GM23338 (cell line): Measurements from ENCODE around the gene RGS3. TPM values are rescaled to one million over a fixed set of nuclear protein-coding genes. Genes with fewer than 3 reads are reported as not detected.

Experiments
- ATAC-seq: fragments of 200-7000 bp; cut with Tn5 transposase; 3 replicates; pipeline ENCODE4 v1.9.1; 2020
- DNase-seq: peaks from one replicate; pipeline ENCODE4 v3.0.0-alpha.2; 2015; ENCODE audit warnings: low spot score
- H2AFZ ChIP-seq: fragments of 200-600 bp; sonication (generic); 2 replicates; pipeline ENCODE4 v1.8.0; 2016; ENCODE audit warnings: antibody characterized with exemption, mild to moderate bottlenecking, moderate library complexity
- H3F3A ChIP-seq: fragments of 200-600 bp; sonication (generic); replicated peaks from 2 replicates; pipeline ENCODE4 v1.8.0; 2017; ENCODE audit warnings: antibody characterized with exemption, mixed run types, low read depth
- H3K27ac ChIP-seq: fragments of 200-600 bp; sonication (generic); 2 replicates; pipeline ENCODE4 v1.6.1; 2016; ENCODE audit warnings: low read depth
- H3K27me3 ChIP-seq: fragments of 200-600 bp; sonication (generic); 2 replicates; pipeline ENCODE4 v1.8.0; 2016; ENCODE audit warnings: mild to moderate bottlenecking, mixed run types, moderate library complexity; ENCODE audit not compliant: insufficient read depth
- H3K36me3 ChIP-seq: fragments of 200-600 bp; sonication (generic); 2 replicates; pipeline ENCODE4 v1.8.0; 2016; ENCODE audit warnings: mild to moderate bottlenecking; ENCODE audit not compliant: insufficient read depth
- H3K4me1 ChIP-seq: fragments of 200-600 bp; sonication (generic); 2 replicates; pipeline ENCODE4 v1.8.0; 2016; ENCODE audit warnings: mild to moderate bottlenecking, moderate library complexity; ENCODE audit not compliant: insufficient read depth
- H3K4me2 ChIP-seq: fragments of 200-600 bp; sonication (generic); 2 replicates; pipeline ENCODE4 v1.7.1; 2017; ENCODE audit warnings: mixed run types
- H3K4me3 ChIP-seq: fragments of 200-600 bp; sonication (generic); 2 replicates; pipeline ENCODE4 v1.6.1; 2016; ENCODE audit warnings: mixed run types
- H3K79me2 ChIP-seq: fragments of 200-600 bp; sonication (generic); replicated peaks from 2 replicates; pipeline ENCODE4 v1.8.0; 2017; ENCODE audit warnings: mild to moderate bottlenecking; ENCODE audit not compliant: insufficient read depth
- H3K9me2 ChIP-seq: fragments of 200-600 bp; sonication (generic); 2 replicates; pipeline ENCODE4 v1.8.0; 2017; ENCODE audit not compliant: insufficient read depth
- H4K20me1 ChIP-seq: fragments of 200-600 bp; sonication (generic); replicated peaks from 2 replicates; pipeline ENCODE4 v1.8.0; 2017; ENCODE audit warnings: mild to moderate bottlenecking; ENCODE audit not compliant: insufficient read depth
- H3K27ac Mint-ChIP-seq: 2 replicates; pipeline ENCODE4 v1.8.0; 2020; ENCODE audit warnings: inconsistent platforms, mild to moderate bottlenecking, moderate library complexity, mixed read lengths
- H3K27me3 Mint-ChIP-seq: 3 replicates; pipeline ENCODE4 v1.8.0; 2022; ENCODE audit warnings: low read depth, mild to moderate bottlenecking, moderate library complexity, mixed read lengths, inconsistent platforms; ENCODE audit not compliant: insufficient read depth, poor library complexity
- H3K36me3 Mint-ChIP-seq: 3 replicates; pipeline ENCODE4 v1.8.0; 2021; ENCODE audit warnings: low read depth, mild to moderate bottlenecking, inconsistent platforms, moderate library complexity, mixed read lengths
- H3K4me1 Mint-ChIP-seq: 3 replicates; pipeline ENCODE4 v1.8.0; 2020; ENCODE audit warnings: mild to moderate bottlenecking, inconsistent platforms, mixed read lengths
- H3K4me3 Mint-ChIP-seq: 3 replicates; pipeline ENCODE4 v1.8.0; 2021; ENCODE audit warnings: moderate library complexity, mild to moderate bottlenecking, inconsistent platforms, mixed read lengths
- H3K9me3 Mint-ChIP-seq: 3 replicates; pipeline ENCODE4 v1.8.0; 2020; ENCODE audit warnings: moderate library complexity, mild to moderate bottlenecking, inconsistent platforms, mixed read lengths
- CREB1 ChIP-seq: fragments of 250-450 bp; sonication (Bioruptor Pico); IDR thresholded peaks from 2 replicates; pipeline ENCODE4 v1.5.0; 2020; ENCODE audit warnings: low read depth, mild to moderate bottlenecking, moderate library complexity
- JUNB ChIP-seq: IDR thresholded peaks from one replicate; pipeline ENCODE4 v1.6.1; 2016; ENCODE audit warnings: antibody characterized with exemption; ENCODE audit not compliant: unreplicated experiment
- NANOG ChIP-seq: IDR thresholded peaks from 2 replicates; pipeline ENCODE4 v1.6.1; 2016; ENCODE audit warnings: antibody characterized with exemption, borderline replicate concordance
- POLR2AphosphoS5 ChIP-seq: IDR thresholded peaks from 2 replicates; pipeline ENCODE4 v1.6.1; 2016; ENCODE audit warnings: antibody characterized with exemption, low read depth
- STAT1 ChIP-seq: IDR thresholded peaks from one replicate; pipeline ENCODE4 v1.6.1; 2016; ENCODE audit warnings: antibody characterized with exemption; ENCODE audit not compliant: unreplicated experiment
- polyA plus RNA-seq: library from polyadenylated mRNA; unstranded; fragments of >200 nt; fragmentation: Nextera tagmentation; extraction: Ambion mirVana; gene quantifications from 2 replicates; pipeline ENCODE4 v1.2.1, GENCODE V29; 2016
- total RNA-seq: library from RNA; depleted of rRNA; stranded (reverse); fragments of >200 nt; shearing (Covaris generic); gene quantifications from 2 replicates; pipeline ENCODE4 v1.2.3, GENCODE V29; 2014
- TF ChIP-seq, protein P1 (sequence below): fragments of 250-450 bp; sonication (Bioruptor Pico); IDR thresholded peaks from 2 replicates; pipeline ENCODE4 v1.5.0; 2020; ENCODE audit warnings: mild to moderate bottlenecking, moderate library complexity
- TF ChIP-seq, protein P2 (sequence below): IDR thresholded peaks from 2 replicates; pipeline ENCODE4 v1.6.1; 2016; ENCODE audit warnings: antibody characterized with exemption
- TF ChIP-seq, protein P3 (sequence below): IDR thresholded peaks from one replicate; pipeline ENCODE4 v1.6.1; 2018; ENCODE audit warnings: antibody characterized with exemption; ENCODE audit not compliant: unreplicated experiment
- TF ChIP-seq, protein P4 (sequence below), 2 experiments: fragments of 200-600 bp in 1 of 2; sonication (generic) in 1 of 2; conservative IDR thresholded peaks; 2 replicates each; pipeline versions ENCODE4 v1.5.1 to v1.6.1; 2016 to 2017; ENCODE audit warnings: antibody characterized with exemption in 2 of 2, low read depth in 2 of 2, mild to moderate bottlenecking in 2 of 2, moderate library complexity in 1 of 2

Gene RGS3
- total and polyA plus RNA-seq, 2 experiments from 2014 or later, result 14.2 to 24.3 TPM

DNA sequence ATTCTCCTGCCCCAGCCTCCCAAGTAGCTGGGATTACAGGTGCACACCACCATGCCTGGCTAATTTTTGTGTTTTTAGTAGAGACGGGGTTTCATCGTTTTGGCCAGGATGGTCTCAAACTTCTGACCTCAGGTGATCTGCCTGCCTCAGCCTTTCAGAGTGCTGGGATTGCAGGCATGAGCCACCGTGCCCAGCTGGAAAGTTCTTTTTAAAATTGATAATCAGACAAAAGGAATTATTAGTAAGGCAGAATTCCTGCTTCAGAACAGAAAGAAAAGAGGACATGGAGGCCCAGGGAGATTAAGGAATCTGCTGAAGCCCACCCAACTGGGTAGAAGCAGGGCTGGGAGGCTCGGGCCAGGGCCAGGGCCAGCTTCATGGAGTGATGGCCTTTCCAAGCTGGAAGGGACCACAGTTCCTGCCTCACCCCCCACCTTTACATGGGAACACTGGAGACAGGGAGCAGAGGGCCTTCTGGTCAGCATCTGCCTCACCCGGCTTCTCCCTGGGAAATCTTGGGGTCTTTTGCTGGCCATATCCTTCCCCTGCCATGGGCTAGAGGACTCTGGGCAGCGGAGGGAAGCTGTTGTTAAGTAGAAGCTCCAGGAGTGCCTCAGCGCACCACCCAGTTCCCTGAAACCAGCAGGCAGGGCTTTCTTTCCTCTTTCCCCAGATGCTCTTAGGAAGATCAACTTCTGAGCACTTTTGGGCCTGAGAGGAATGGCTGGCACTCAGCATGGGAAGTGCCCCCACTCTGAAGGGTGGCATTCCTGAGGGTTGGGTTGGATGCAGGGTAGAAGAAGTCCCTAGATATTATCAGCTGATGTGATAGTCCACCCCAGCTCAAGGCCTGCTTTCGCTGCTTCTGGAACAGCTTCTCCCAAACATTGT is 70.1 kb downstream of the RGS3 start:
- Histone ChIP-seq H3K36me3 (no peaks in the 10 kb centered on the region), H3K4me1 (no peaks in the 10 kb centered on the region), H3K27me3 (no peaks in the 10 kb centered on the region), H3K27ac (no peak overlapping the region), H3K4me2 (no peak overlapping the region), H4K20me1 (no peaks in the 10 kb centered on the region), H2AFZ (no peak overlapping the region), H3K9me2 (no peaks in the 10 kb centered on the region), H3K4me3 (no peak overlapping the region), H3F3A (no peaks in the 10 kb centered on the region), H3K79me2 (no peaks in the 10 kb centered on the region)
- TF ChIP-seq NANOG, result no peak
- TF ChIP-seq, protein P1, sequence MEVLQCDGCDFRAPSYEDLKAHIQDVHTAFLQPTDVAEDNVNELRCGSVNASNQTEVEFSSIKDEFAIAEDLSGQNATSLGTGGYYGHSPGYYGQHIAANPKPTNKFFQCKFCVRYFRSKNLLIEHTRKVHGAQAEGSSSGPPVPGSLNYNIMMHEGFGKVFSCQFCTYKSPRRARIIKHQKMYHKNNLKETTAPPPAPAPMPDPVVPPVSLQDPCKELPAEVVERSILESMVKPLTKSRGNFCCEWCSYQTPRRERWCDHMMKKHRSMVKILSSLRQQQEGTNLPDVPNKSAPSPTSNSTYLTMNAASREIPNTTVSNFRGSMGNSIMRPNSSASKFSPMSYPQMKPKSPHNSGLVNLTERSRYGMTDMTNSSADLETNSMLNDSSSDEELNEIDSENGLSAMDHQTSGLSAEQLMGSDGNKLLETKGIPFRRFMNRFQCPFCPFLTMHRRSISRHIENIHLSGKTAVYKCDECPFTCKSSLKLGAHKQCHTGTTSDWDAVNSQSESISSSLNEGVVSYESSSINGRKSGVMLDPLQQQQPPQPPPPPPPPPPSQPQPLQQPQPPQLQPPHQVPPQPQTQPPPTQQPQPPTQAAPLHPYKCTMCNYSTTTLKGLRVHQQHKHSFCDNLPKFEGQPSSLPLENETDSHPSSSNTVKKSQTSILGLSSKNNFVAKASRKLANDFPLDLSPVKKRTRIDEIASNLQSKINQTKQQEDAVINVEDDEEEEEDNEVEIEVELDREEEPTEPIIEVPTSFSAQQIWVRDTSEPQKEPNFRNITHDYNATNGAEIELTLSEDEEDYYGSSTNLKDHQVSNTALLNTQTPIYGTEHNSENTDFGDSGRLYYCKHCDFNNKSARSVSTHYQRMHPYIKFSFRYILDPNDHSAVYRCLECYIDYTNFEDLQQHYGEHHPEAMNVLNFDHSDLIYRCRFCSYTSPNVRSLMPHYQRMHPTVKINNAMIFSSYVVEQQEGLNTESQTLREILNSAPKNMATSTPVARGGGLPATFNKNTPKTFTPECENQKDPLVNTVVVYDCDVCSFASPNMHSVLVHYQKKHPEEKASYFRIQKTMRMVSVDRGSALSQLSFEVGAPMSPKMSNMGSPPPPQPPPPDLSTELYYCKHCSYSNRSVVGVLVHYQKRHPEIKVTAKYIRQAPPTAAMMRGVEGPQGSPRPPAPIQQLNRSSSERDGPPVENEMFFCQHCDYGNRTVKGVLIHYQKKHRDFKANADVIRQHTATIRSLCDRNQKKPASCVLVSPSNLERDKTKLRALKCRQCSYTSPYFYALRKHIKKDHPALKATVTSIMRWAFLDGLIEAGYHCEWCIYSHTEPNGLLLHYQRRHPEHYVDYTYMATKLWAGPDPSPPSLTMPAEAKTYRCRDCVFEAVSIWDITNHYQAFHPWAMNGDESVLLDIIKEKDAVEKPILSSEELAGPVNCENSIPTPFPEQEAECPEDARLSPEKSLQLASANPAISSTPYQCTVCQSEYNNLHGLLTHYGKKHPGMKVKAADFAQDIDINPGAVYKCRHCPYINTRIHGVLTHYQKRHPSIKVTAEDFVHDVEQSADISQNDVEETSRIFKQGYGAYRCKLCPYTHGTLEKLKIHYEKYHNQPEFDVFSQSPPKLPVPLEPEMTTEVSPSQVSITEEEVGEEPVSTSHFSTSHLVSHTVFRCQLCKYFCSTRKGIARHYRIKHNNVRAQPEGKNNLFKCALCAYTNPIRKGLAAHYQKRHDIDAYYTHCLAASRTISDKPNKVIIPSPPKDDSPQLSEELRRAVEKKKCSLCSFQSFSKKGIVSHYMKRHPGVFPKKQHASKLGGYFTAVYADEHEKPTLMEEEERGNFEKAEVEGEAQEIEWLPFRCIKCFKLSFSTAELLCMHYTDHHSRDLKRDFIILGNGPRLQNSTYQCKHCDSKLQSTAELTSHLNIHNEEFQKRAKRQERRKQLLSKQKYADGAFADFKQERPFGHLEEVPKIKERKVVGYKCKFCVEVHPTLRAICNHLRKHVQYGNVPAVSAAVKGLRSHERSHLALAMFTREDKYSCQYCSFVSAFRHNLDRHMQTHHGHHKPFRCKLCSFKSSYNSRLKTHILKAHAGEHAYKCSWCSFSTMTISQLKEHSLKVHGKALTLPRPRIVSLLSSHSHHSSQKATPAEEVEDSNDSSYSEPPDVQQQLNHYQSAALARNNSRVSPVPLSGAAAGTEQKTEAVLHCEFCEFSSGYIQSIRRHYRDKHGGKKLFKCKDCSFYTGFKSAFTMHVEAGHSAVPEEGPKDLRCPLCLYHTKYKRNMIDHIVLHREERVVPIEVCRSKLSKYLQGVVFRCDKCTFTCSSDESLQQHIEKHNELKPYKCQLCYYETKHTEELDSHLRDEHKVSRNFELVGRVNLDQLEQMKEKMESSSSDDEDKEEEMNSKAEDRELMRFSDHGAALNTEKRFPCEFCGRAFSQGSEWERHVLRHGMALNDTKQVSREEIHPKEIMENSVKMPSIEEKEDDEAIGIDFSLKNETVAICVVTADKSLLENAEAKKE (CRISPR knock-in tag), result no peak
- TF ChIP-seq POLR2AphosphoS5, result no peak
- TF ChIP-seq, protein P2, sequence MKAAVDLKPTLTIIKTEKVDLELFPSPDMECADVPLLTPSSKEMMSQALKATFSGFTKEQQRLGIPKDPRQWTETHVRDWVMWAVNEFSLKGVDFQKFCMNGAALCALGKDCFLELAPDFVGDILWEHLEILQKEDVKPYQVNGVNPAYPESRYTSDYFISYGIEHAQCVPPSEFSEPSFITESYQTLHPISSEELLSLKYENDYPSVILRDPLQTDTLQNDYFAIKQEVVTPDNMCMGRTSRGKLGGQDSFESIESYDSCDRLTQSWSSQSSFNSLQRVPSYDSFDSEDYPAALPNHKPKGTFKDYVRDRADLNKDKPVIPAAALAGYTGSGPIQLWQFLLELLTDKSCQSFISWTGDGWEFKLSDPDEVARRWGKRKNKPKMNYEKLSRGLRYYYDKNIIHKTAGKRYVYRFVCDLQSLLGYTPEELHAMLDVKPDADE, result no peak
- TF ChIP-seq JUNB, result no peak
- TF ChIP-seq CREB1 (CRISPR knock-in tag), result no peak
- no peak for TF ChIP-seq STAT1
- TF ChIP-seq, protein P3, sequence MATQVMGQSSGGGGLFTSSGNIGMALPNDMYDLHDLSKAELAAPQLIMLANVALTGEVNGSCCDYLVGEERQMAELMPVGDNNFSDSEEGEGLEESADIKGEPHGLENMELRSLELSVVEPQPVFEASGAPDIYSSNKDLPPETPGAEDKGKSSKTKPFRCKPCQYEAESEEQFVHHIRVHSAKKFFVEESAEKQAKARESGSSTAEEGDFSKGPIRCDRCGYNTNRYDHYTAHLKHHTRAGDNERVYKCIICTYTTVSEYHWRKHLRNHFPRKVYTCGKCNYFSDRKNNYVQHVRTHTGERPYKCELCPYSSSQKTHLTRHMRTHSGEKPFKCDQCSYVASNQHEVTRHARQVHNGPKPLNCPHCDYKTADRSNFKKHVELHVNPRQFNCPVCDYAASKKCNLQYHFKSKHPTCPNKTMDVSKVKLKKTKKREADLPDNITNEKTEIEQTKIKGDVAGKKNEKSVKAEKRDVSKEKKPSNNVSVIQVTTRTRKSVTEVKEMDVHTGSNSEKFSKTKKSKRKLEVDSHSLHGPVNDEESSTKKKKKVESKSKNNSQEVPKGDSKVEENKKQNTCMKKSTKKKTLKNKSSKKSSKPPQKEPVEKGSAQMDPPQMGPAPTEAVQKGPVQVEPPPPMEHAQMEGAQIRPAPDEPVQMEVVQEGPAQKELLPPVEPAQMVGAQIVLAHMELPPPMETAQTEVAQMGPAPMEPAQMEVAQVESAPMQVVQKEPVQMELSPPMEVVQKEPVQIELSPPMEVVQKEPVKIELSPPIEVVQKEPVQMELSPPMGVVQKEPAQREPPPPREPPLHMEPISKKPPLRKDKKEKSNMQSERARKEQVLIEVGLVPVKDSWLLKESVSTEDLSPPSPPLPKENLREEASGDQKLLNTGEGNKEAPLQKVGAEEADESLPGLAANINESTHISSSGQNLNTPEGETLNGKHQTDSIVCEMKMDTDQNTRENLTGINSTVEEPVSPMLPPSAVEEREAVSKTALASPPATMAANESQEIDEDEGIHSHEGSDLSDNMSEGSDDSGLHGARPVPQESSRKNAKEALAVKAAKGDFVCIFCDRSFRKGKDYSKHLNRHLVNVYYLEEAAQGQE, result no peak
- TF ChIP-seq, protein P4, sequence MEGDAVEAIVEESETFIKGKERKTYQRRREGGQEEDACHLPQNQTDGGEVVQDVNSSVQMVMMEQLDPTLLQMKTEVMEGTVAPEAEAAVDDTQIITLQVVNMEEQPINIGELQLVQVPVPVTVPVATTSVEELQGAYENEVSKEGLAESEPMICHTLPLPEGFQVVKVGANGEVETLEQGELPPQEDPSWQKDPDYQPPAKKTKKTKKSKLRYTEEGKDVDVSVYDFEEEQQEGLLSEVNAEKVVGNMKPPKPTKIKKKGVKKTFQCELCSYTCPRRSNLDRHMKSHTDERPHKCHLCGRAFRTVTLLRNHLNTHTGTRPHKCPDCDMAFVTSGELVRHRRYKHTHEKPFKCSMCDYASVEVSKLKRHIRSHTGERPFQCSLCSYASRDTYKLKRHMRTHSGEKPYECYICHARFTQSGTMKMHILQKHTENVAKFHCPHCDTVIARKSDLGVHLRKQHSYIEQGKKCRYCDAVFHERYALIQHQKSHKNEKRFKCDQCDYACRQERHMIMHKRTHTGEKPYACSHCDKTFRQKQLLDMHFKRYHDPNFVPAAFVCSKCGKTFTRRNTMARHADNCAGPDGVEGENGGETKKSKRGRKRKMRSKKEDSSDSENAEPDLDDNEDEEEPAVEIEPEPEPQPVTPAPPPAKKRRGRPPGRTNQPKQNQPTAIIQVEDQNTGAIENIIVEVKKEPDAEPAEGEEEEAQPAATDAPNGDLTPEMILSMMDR (conservative IDR thresholded peaks at IDR 0.05; ENCODE audit: low read depth in 2 of 2), result no peak
- H3K4me3 Mint-ChIP-seq, result no peak overlapping the region
- no peak for ATAC-seq
- no peak overlapping the region for H3K27ac Mint-ChIP-seq
- no peaks in the 10 kb centered on the region for H3K9me3 Mint-ChIP-seq
- H3K27me3 Mint-ChIP-seq, result peaks cover 2% of the 10 kb centered on the region
- H3K36me3 Mint-ChIP-seq, result no peaks in the 10 kb centered on the region
- peaks cover 11% of the 10 kb centered on the region for H3K4me1 Mint-ChIP-seq
- peak; percentile 20 for DNase-seq
